ENCODE data around the gene KCNT1.

The KCNT1 gene

DNA sequence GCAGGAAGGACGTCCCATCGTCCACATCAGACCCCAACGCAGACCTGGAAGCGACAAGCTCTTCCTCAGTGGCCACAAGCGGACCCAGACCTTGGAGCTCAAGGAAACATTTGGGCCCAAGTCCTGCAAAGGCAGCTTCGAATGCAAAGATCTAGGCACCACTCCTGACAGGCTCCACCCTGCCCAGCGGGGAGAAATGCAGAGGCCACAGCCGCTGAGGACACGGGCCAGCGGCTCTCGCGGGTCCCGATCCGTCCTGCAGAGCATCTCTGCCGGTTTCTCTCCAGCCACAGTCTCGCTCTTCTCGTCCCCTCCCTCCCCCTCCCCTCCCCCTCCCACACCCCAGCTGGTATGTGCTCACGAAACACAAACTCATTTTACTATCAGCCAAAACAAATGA lies 7.6 kb upstream of the KCNT1 start:
- TF ChIP-seq, protein P1, sequence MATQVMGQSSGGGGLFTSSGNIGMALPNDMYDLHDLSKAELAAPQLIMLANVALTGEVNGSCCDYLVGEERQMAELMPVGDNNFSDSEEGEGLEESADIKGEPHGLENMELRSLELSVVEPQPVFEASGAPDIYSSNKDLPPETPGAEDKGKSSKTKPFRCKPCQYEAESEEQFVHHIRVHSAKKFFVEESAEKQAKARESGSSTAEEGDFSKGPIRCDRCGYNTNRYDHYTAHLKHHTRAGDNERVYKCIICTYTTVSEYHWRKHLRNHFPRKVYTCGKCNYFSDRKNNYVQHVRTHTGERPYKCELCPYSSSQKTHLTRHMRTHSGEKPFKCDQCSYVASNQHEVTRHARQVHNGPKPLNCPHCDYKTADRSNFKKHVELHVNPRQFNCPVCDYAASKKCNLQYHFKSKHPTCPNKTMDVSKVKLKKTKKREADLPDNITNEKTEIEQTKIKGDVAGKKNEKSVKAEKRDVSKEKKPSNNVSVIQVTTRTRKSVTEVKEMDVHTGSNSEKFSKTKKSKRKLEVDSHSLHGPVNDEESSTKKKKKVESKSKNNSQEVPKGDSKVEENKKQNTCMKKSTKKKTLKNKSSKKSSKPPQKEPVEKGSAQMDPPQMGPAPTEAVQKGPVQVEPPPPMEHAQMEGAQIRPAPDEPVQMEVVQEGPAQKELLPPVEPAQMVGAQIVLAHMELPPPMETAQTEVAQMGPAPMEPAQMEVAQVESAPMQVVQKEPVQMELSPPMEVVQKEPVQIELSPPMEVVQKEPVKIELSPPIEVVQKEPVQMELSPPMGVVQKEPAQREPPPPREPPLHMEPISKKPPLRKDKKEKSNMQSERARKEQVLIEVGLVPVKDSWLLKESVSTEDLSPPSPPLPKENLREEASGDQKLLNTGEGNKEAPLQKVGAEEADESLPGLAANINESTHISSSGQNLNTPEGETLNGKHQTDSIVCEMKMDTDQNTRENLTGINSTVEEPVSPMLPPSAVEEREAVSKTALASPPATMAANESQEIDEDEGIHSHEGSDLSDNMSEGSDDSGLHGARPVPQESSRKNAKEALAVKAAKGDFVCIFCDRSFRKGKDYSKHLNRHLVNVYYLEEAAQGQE (IDR thresholded peaks at IDR 0.05; ENCODE audit: insufficient read depth in 1 of 2, low read depth in 2 of 2, low read length in 2 of 2), result no peak
- no peak for TF ChIP-seq POLR2AphosphoS5 (IDR thresholded peaks at IDR 0.05; ENCODE audit: low read depth, low read length)
- no peak for TF ChIP-seq SIN3A (IDR thresholded peaks at IDR 0.05; ENCODE audit: borderline replicate concordance, insufficient read depth, low read length)
- no peak for TF ChIP-seq FOXP2 (optimal IDR thresholded peaks at IDR 0.05; ENCODE audit: borderline replicate concordance, extremely low read depth, extremely low read length, insufficient read depth)
- no peak for TF ChIP-seq TAF1 (IDR thresholded peaks at IDR 0.05; ENCODE audit: borderline replicate concordance, insufficient read depth, low read length)

GRCh38 chr9:135695036-135695435 lies 6.9 kb upstream of the KCNT1 start:
- TF ChIP-seq SIN3A (IDR thresholded peaks at IDR 0.05; ENCODE audit: borderline replicate concordance, insufficient read depth, low read length) (no peak), POLR2AphosphoS5 (IDR thresholded peaks at IDR 0.05; ENCODE audit: low read depth, low read length) (no peak), TAF1 (IDR thresholded peaks at IDR 0.05; ENCODE audit: borderline replicate concordance, insufficient read depth, low read length) (no peak), FOXP2 (optimal IDR thresholded peaks at IDR 0.05; ENCODE audit: borderline replicate concordance, extremely low read depth, extremely low read length, insufficient read depth) (no peak)
- TF ChIP-seq, protein P1 (IDR thresholded peaks at IDR 0.05; ENCODE audit: insufficient read depth in 1 of 2, low read depth in 2 of 2, low read length in 2 of 2), result no peak

- TF ChIP-seq, protein P1 (IDR thresholded peaks at IDR 0.05; ENCODE audit: insufficient read depth in 1 of 2, low read depth in 2 of 2, low read length in 2 of 2), result no peak
- no peak for TF ChIP-seq POLR2AphosphoS5 (IDR thresholded peaks at IDR 0.05; ENCODE audit: low read depth, low read length)
- no peak for TF ChIP-seq SIN3A (IDR thresholded peaks at IDR 0.05; ENCODE audit: borderline replicate concordance, insufficient read depth, low read length)
- no peak for TF ChIP-seq FOXP2 (optimal IDR thresholded peaks at IDR 0.05; ENCODE audit: borderline replicate concordance, extremely low read depth, extremely low read length, insufficient read depth)
- no peak for TF ChIP-seq TAF1 (IDR thresholded peaks at IDR 0.05; ENCODE audit: borderline replicate concordance, insufficient read depth, low read length)
Measured at GRCh38 chr9:135695642-135696041, 6.3 kb upstream of the KCNT1 start.

DNA sequence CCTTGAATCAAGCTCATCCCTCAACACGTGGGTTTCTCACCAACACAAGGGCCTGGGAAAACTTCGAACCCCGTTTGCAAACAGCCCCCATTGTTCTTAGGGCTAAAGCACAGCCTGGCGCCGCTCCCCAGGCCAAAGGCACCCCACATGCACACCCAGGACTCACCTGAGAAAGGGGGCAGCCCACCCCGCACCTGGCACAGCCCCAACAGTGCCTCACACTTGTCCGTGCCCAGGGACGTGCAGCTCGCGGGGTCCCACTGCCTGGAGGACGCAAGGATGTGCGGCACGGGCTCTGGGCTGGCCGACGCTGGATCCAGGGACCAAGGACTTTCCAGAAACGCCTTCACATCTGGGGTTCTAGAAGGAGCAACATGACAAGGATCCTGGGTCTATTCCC lies 5.5 kb upstream of the KCNT1 start:
- no peak for TF ChIP-seq FOXP2 (optimal IDR thresholded peaks at IDR 0.05; ENCODE audit: borderline replicate concordance, extremely low read depth, extremely low read length, insufficient read depth)
- TF ChIP-seq TAF1 (IDR thresholded peaks at IDR 0.05; ENCODE audit: borderline replicate concordance, insufficient read depth, low read length), result no peak
- TF ChIP-seq, protein P1 (IDR thresholded peaks at IDR 0.05; ENCODE audit: insufficient read depth in 1 of 2, low read depth in 2 of 2, low read length in 2 of 2), result no peak
- no peak for TF ChIP-seq POLR2AphosphoS5 (IDR thresholded peaks at IDR 0.05; ENCODE audit: low read depth, low read length)
- TF ChIP-seq SIN3A (IDR thresholded peaks at IDR 0.05; ENCODE audit: borderline replicate concordance, insufficient read depth, low read length), result no peak

- TF ChIP-seq FOXP2 (optimal IDR thresholded peaks at IDR 0.05; ENCODE audit: borderline replicate concordance, extremely low read depth, extremely low read length, insufficient read depth) (no peak), TAF1 (IDR thresholded peaks at IDR 0.05; ENCODE audit: borderline replicate concordance, insufficient read depth, low read length) (no peak), SIN3A (IDR thresholded peaks at IDR 0.05; ENCODE audit: borderline replicate concordance, insufficient read depth, low read length) (no peak), POLR2AphosphoS5 (IDR thresholded peaks at IDR 0.05; ENCODE audit: low read depth, low read length) (no peak)
- TF ChIP-seq, protein P1 (IDR thresholded peaks at IDR 0.05; ENCODE audit: insufficient read depth in 1 of 2, low read depth in 2 of 2, low read length in 2 of 2), result no peak
Measured at GRCh38 chr9:135697226-135697625, 4.8 kb upstream of the KCNT1 start.

Data from PFSK-1 (cell line).